K562 (cell line): Measurements from ENCODE around the gene ZNF234. TPM values are rescaled to one million over a fixed set of nuclear protein-coding genes. Genes with fewer than 3 reads are reported as not detected.

ENCODE experiments used
- CREB3L1 ChIP-seq: fragments of 450-650 bp; IDR thresholded peaks from 2 replicates; pipeline ENCODE4 v1.6.1; 2014; ENCODE audit warnings: low read depth, mild to moderate bottlenecking, moderate library complexity, borderline replicate concordance
- ELK1 ChIP-seq: sonication (generic); formaldehyde crosslinking; IDR thresholded peaks from 2 replicates; pipeline ENCODE4 v1.8.1; 2022; ENCODE audit warnings: missing genetic modification reagents
- KDM4B ChIP-seq, 2 experiments: fragments of 450-650 bp in 1 of 2; sonication (generic) in 1 of 2; IDR thresholded peaks; 2 replicates each; pipeline ENCODE4 v1.6.1; 2016 to 2017; ENCODE audit warnings: borderline replicate concordance in 2 of 2, antibody characterized with exemption in 1 of 2, low read depth in 1 of 2, mild to moderate bottlenecking in 1 of 2
- PHF8 ChIP-seq: fragments of 200-600 bp; sonication (generic); IDR thresholded peaks from 2 replicates; pipeline ENCODE4 v1.6.1; 2012; ENCODE audit warnings: mixed run types, mild to moderate bottlenecking, inconsistent platforms, low read length, moderate library complexity, borderline replicate concordance
- TEAD4 ChIP-seq, 2 experiments: sonication (generic) in 1 of 2; formaldehyde crosslinking in 1 of 2; IDR thresholded peaks; 2 replicates each; pipeline versions ENCODE4 v1.6.1 to v1.8.0; 2012 to 2022; ENCODE audit warnings: borderline replicate concordance in 1 of 2, inconsistent platforms in 1 of 2, low read length in 1 of 2, mild to moderate bottlenecking in 1 of 2, missing genetic modification reagents in 1 of 2
- YY1 ChIP-seq, 3 experiments: IDR thresholded peaks; 2 replicates each; pipeline ENCODE4 v1.6.1; 2011; ENCODE audit warnings: low read length in 2 of 3, mild to moderate bottlenecking in 2 of 3, moderate library complexity in 2 of 3, borderline replicate concordance in 1 of 3, control low read depth in 1 of 3, low read depth in 1 of 3; ENCODE audit not compliant: insufficient read depth in 3 of 3, insufficient replicate concordance in 2 of 3, control insufficient read depth in 1 of 3, insufficient read length in 1 of 3; ENCODE audit errors: extremely low read depth in 1 of 3
- ZBTB11 ChIP-seq, 3 experiments: fragments of 200-800 bp in 1 of 3; fragments of 250-450 bp in 1 of 3; fragments of 450-650 bp in 1 of 3; sonication (Bioruptor Pico) in 1 of 3; sonication (Bioruptor generic) in 1 of 3; formaldehyde crosslinking in 1 of 3; IDR thresholded peaks; 2 replicates each; pipeline versions ENCODE4 v1.6.1 to v1.8.0; 2016 to 2022; ENCODE audit warnings: mild to moderate bottlenecking in 2 of 3, missing genetic modification characterization in 2 of 3, missing compliant biosample characterization in 1 of 3, moderate library complexity in 1 of 3
- ZNF121 ChIP-seq: sonication (generic); formaldehyde crosslinking; conservative IDR thresholded peaks from 2 replicates; pipeline ENCODE4 v1.8.0; 2022; ENCODE audit warnings: missing genetic modification reagents
- ZNF408 ChIP-seq: fragments of 250-450 bp; sonication (Bioruptor Pico); IDR thresholded peaks from 2 replicates; pipeline ENCODE4 v1.4.0; 2020; ENCODE audit warnings: low read depth, mild to moderate bottlenecking, moderate library complexity
- ZNF445 ChIP-seq: fragments of 250-450 bp; sonication (Bioruptor Pico); IDR thresholded peaks from 2 replicates; pipeline ENCODE4 v1.4.0; 2020; ENCODE audit warnings: low read depth, mild to moderate bottlenecking, moderate library complexity
- ZNF609 ChIP-seq: sonication (generic); formaldehyde crosslinking; IDR thresholded peaks from 2 replicates; pipeline ENCODE4 v1.8.1; 2023; ENCODE audit warnings: missing genetic modification reagents, mild to moderate bottlenecking, borderline replicate concordance
- polyA plus RNA-seq, 8 experiments: library from polyadenylated mRNA; depleted of rRNA in 4 of 8; stranded (reverse) in 5 of 8; unstranded in 3 of 8; fragments of >200 nt; fragmentation: Nextera tagmentation in 2 of 8; fragmentation: Illumina TruSeq in 1 of 8; extraction: Ambion mirVana in 2 of 8; extraction: Trizol in 1 of 8; gene quantifications; 2 replicates each; pipeline versions ENCODE4 v1.2.1 to v1.2.3, GENCODE V29; 2011 to 2014; ENCODE audit warnings: inconsistent platforms in 1 of 8, missing spikeins in 1 of 8
- total RNA-seq, 7 experiments: library from RNA; depleted of rRNA in 6 of 7; stranded (reverse); fragments of >200 nt in 6 of 7; fragmentation: Illumina TruSeq in 2 of 7; extraction: Trizol in 2 of 7; gene quantifications; 2 replicates each; pipeline versions ENCODE4 v1.2.1 to v1.2.3, GENCODE V29; 2011 to 2021; ENCODE audit warnings: low replicate concordance in 1 of 7

ZNF234 gene
- total and polyA plus RNA-seq, 9 of the 15 experiments (the other 6 are each of a cell fraction or from before 2014, with no cell fraction given), result 0.82 to 2.9 (median 1.5) TPM

- TF ChIP-seq ZBTB11 (CRISPR knock-in tag; IDR thresholded peaks at IDR 0.05), result peak in 2 of 3 experiments; percentile 48 to 94; a peak in 3 of 6 replicates
- TF ChIP-seq ELK1 (CRISPR knock-in tag), result no peak
- no peak for TF ChIP-seq ZNF121 (CRISPR knock-in tag)
- TF ChIP-seq ZNF609 (CRISPR knock-in tag), result no peak
- TF ChIP-seq KDM4B (IDR thresholded peaks at IDR 0.05; ENCODE audit: borderline replicate concordance in 2 of 2, low read depth in 1 of 2), result peak in 1 of 2 experiments; percentile 65; a peak in 1 of 4 replicates
- TF ChIP-seq CREB3L1, result peak; percentile 87; the same call in 1 of the 2 replicates
- peak; percentile 91 for TF ChIP-seq PHF8
- TF ChIP-seq YY1 (IDR thresholded peaks at IDR 0.05; ENCODE audit: borderline replicate concordance in 1 of 3, control insufficient read depth in 1 of 3, extremely low read depth in 1 of 3, insufficient read depth in 3 of 3, insufficient read length in 1 of 3, insufficient replicate concordance in 2 of 3, low read depth in 1 of 3, low read length in 2 of 3), result peak; percentile 70 to 96 (median 88)
- TF ChIP-seq TEAD4 (IDR thresholded peaks at IDR 0.05; ENCODE audit: low read length), result peak; percentile 52
- TF ChIP-seq TEAD4 (CRISPR knock-in tag; IDR thresholded peaks at IDR 0.05; ENCODE audit: borderline replicate concordance), result no peak
- no peak for TF ChIP-seq ZNF408
- no peak for TF ChIP-seq ZNF445
Measured at GRCh38 chr19:44164673-44165512, 23.5 kb downstream of the ZNF234 start, which contains the start of gene ZNF226 (continued).
